A673 (cell line): Measurements from ENCODE around the gene RNF10.

ENCODE experiments used
- CTCF ChIP-seq: fragments of 300-800, 200-600 bp; sonication (generic); conservative IDR thresholded peaks from 2 replicates; pipeline ENCODE4 v1.5.1; 2017; ENCODE audit warnings: low read depth, mild to moderate bottlenecking, antibody characterized with exemption, low read length, moderate library complexity, mixed read lengths
- EZH2 ChIP-seq: fragments of 200-600 bp; sonication (generic); IDR thresholded peaks from 2 replicates; pipeline ENCODE4 v1.6.1; 2017; ENCODE audit warnings: borderline replicate concordance, low read depth, mild to moderate bottlenecking, mixed read lengths, antibody characterized with exemption, low read length; ENCODE audit not compliant: poor library complexity, severe bottlenecking

GRCh38 chr12:120534703-120535655, 823 bp downstream of the RNF10 start:
- TF ChIP-seq CTCF, result no peak
- TF ChIP-seq EZH2, result no peak
